OCI-LY1 (cell line): Measurements from ENCODE around the gene RALGPS2.

Experiments
- H2AFZ ChIP-seq: fragments of 200-600 bp; sonication (generic), shearing (Covaris generic); 2 replicates; pipeline ENCODE4 v1.6.0; 2014; ENCODE audit warnings: antibody characterized with exemption, mild to moderate bottlenecking, low read length
- H3F3A ChIP-seq: fragments of 200-600 bp; sonication (generic), shearing (Covaris generic); 2 replicates; pipeline ENCODE4 v1.6.0; 2014; ENCODE audit warnings: mild to moderate bottlenecking, antibody characterized with exemption, low read length, moderate library complexity; ENCODE audit not compliant: insufficient read depth
- H3K27ac ChIP-seq: fragments of 200-600 bp; sonication (generic); 2 replicates; pipeline ENCODE4 v1.5.1; 2014; ENCODE audit warnings: low read length, mixed run types, mild to moderate bottlenecking, low read depth; ENCODE audit not compliant: poor library complexity, severe bottlenecking
- H3K27me3 ChIP-seq: fragments of 200-600 bp; sonication (generic); 2 replicates; pipeline ENCODE4 v1.6.0; 2014; ENCODE audit warnings: antibody characterized with exemption, mild to moderate bottlenecking, low read length, moderate library complexity; ENCODE audit not compliant: insufficient read depth
- H3K36me3 ChIP-seq: fragments of 200-600 bp; sonication (generic); 2 replicates; pipeline ENCODE4 v1.6.1; 2014; ENCODE audit warnings: mild to moderate bottlenecking, antibody characterized with exemption, low read length, moderate library complexity, mixed read lengths; ENCODE audit not compliant: insufficient read depth
- H3K4me1 ChIP-seq: fragments of 200-600 bp; sonication (generic); 2 replicates; pipeline ENCODE4 v1.5.1; 2014; ENCODE audit warnings: mild to moderate bottlenecking, low read length, moderate library complexity; ENCODE audit not compliant: insufficient read depth, severe bottlenecking
- H3K4me2 ChIP-seq: fragments of 200-600 bp; sonication (generic), shearing (Covaris generic); 2 replicates; pipeline ENCODE4 v1.6.1; 2014; ENCODE audit warnings: low read length
- H3K4me3 ChIP-seq: fragments of 200-600 bp; sonication (generic); 2 replicates; pipeline ENCODE4 v1.5.1; 2014; ENCODE audit warnings: low read length, low read depth, mild to moderate bottlenecking, mixed read lengths; ENCODE audit not compliant: poor library complexity, severe bottlenecking
- H3K79me2 ChIP-seq: fragments of 200-600 bp; shearing (Covaris generic); 2 replicates; pipeline ENCODE4 v1.6.1; 2016; ENCODE audit warnings: mixed run types, low read length, mixed read lengths; ENCODE audit not compliant: insufficient read depth
- H3K9ac ChIP-seq: fragments of 200-600 bp; sonication (generic), shearing (Covaris generic); 2 replicates; pipeline ENCODE4 v1.6.1; 2014; ENCODE audit warnings: mild to moderate bottlenecking, low read length, mixed read lengths
- H3K9me2 ChIP-seq: fragments of 200-600 bp; sonication (generic), shearing (Covaris generic); 2 replicates; pipeline ENCODE4 v1.6.1; 2014; ENCODE audit warnings: low read depth, mild to moderate bottlenecking, low read length, mixed read lengths
- H3K9me3 ChIP-seq: fragments of 200-600 bp; shearing (Covaris generic); 2 replicates; pipeline ENCODE4 v1.6.1; 2014; ENCODE audit warnings: low read length, mixed read lengths
- H4K20me1 ChIP-seq: fragments of 200-600 bp; sonication (generic), shearing (Covaris generic); 2 replicates; pipeline ENCODE4 v1.6.0; 2016; ENCODE audit warnings: mild to moderate bottlenecking, low read length; ENCODE audit not compliant: insufficient read depth
- CTCF ChIP-seq: fragments of 200-600 bp; sonication (generic), shearing (Covaris generic); IDR thresholded peaks from 2 replicates; pipeline ENCODE4 v1.5.1; 2017; ENCODE audit warnings: mild to moderate bottlenecking, antibody characterized with exemption, low read length, moderate library complexity, mixed read lengths
- EZH2 ChIP-seq: fragments of 200-600 bp; sonication (generic), shearing (Covaris generic); IDR thresholded peaks from 2 replicates; pipeline ENCODE4 v1.8.0; 2017; ENCODE audit warnings: borderline replicate concordance, mixed run types, mild to moderate bottlenecking, antibody characterized with exemption, low read length, moderate library complexity, mixed read lengths

RALGPS2 gene

GRCh38 chr1:178955391-178955954 is 230.4 kb downstream of the RALGPS2 start:
- H2AFZ ChIP-seq, result no peak overlapping the region
- no peak overlapping the region for H3K27ac ChIP-seq
- no peaks in the 10 kb centered on the region for H4K20me1 ChIP-seq
- no peaks in the 10 kb centered on the region for H3K27me3 ChIP-seq
- TF ChIP-seq CTCF, result no peak
- no peak overlapping the region for H3K4me3 ChIP-seq
- no peaks in the 10 kb centered on the region for H3K79me2 ChIP-seq
- no peaks in the 10 kb centered on the region for H3K4me1 ChIP-seq
- no peak overlapping the region for H3K9ac ChIP-seq
- no peaks in the 10 kb centered on the region for H3K9me2 ChIP-seq
- H3K4me2 ChIP-seq, result no peak overlapping the region
- no peaks in the 10 kb centered on the region for H3F3A ChIP-seq
- H3K36me3 ChIP-seq, result no peaks in the 10 kb centered on the region
- no peaks in the 10 kb centered on the region for H3K9me3 ChIP-seq

- H3K9ac ChIP-seq, result no peak overlapping the region
- H3K27me3 ChIP-seq, result no peaks in the 10 kb centered on the region
- H3K36me3 ChIP-seq, result no peaks in the 10 kb centered on the region
- no peak overlapping the region for H2AFZ ChIP-seq
- TF ChIP-seq CTCF (no peak), EZH2 (no peak)
- no peak overlapping the region for H3K4me3 ChIP-seq
- no peaks in the 10 kb centered on the region for H3K79me2 ChIP-seq
- no peak overlapping the region for H3K27ac ChIP-seq
- no peak overlapping the region for H3K4me2 ChIP-seq
- no peaks in the 10 kb centered on the region for H3K4me1 ChIP-seq
- H4K20me1 ChIP-seq, result no peaks in the 10 kb centered on the region
- no peaks in the 10 kb centered on the region for H3F3A ChIP-seq
- H3K9me2 ChIP-seq, result no peaks in the 10 kb centered on the region
- no peaks in the 10 kb centered on the region for H3K9me3 ChIP-seq
Measured at GRCh38 chr1:178958491-178958890, 233.4 kb downstream of the RALGPS2 start.

- TF ChIP-seq CTCF (no peak), EZH2 (no peak)
- H3F3A ChIP-seq, result no peaks in the 10 kb centered on the region
- no peaks in the 10 kb centered on the region for H3K4me1 ChIP-seq
- H3K79me2 ChIP-seq, result no peaks in the 10 kb centered on the region
- H3K36me3 ChIP-seq, result no peaks in the 10 kb centered on the region
- H3K9ac ChIP-seq, result no peak overlapping the region
- no peaks in the 10 kb centered on the region for H3K9me2 ChIP-seq
- H4K20me1 ChIP-seq, result no peaks in the 10 kb centered on the region
- no peak overlapping the region for H3K4me3 ChIP-seq
- H3K27me3 ChIP-seq, result no peaks in the 10 kb centered on the region
- no peaks in the 10 kb centered on the region for H3K9me3 ChIP-seq
- H3K27ac ChIP-seq, result no peak overlapping the region
- H3K4me2 ChIP-seq, result no peak overlapping the region
- H2AFZ ChIP-seq, result no peak overlapping the region
Measured at GRCh38 chr1:178959543-178960460, 234.8 kb downstream of the RALGPS2 start.
